ENCODE results near the gene PDE5A.

Gene PDE5A

GRCh38 chr4:119625761-119626160 lies 2.8 kb downstream of the PDE5A start:
- Histone ChIP-seq H3K27ac (ENCODE audit: poor library complexity, severe bottlenecking) (no peak overlapping the region), H3K27me3 (ENCODE audit: insufficient read depth, poor library complexity, severe bottlenecking) (no peaks in the 10 kb centered on the region), H3K4me3 (ENCODE audit: severe bottlenecking) (no peak overlapping the region), H3K9me3 (ENCODE audit: severe bottlenecking) (no peaks in the 10 kb centered on the region), H3K4me1 (ENCODE audit: insufficient read depth, poor library complexity, severe bottlenecking) (peaks cover 3% of the 10 kb centered on the region), H3K36me3 (ENCODE audit: low read depth) (no peaks in the 10 kb centered on the region)
- ATAC-seq (ENCODE audit: low read depth) (no peak), DNase-seq (ENCODE audit: low spot score) (no peak)
- no peak for TF ChIP-seq CTCF (IDR thresholded peaks at IDR 0.05; ENCODE audit: poor library complexity, severe bottlenecking)

GRCh38 chr4:119624356-119624755 lies 4.2 kb downstream of the PDE5A start:
- Histone ChIP-seq H3K4me1 (ENCODE audit: insufficient read depth, poor library complexity, severe bottlenecking) (peaks cover 3% of the 10 kb centered on the region), H3K4me3 (ENCODE audit: severe bottlenecking) (no peak overlapping the region), H3K27me3 (ENCODE audit: insufficient read depth, poor library complexity, severe bottlenecking) (no peaks in the 10 kb centered on the region), H3K9me3 (ENCODE audit: severe bottlenecking) (no peaks in the 10 kb centered on the region), H3K27ac (ENCODE audit: poor library complexity, severe bottlenecking) (no peak overlapping the region), H3K36me3 (ENCODE audit: low read depth) (no peaks in the 10 kb centered on the region)
- TF ChIP-seq CTCF (IDR thresholded peaks at IDR 0.05; ENCODE audit: poor library complexity, severe bottlenecking) = no peak
- ATAC-seq (ENCODE audit: low read depth) (no peak), DNase-seq (ENCODE audit: low spot score) (no peak)

GRCh38 chr4:119623025-119623424 lies 5.6 kb downstream of the PDE5A start:
- DNase-seq (ENCODE audit: low spot score) = no peak
- no peak for TF ChIP-seq CTCF (IDR thresholded peaks at IDR 0.05; ENCODE audit: poor library complexity, severe bottlenecking)
- ATAC-seq (ENCODE audit: low read depth) = no peak

GRCh38 chr4:119615068-119615719 lies 13.4 kb downstream of the PDE5A start:
- H3K4me1 ChIP-seq (ENCODE audit: insufficient read depth, poor library complexity, severe bottlenecking) = no peaks in the 10 kb centered on the region
- H3K27me3 ChIP-seq (ENCODE audit: insufficient read depth, poor library complexity, severe bottlenecking) = no peaks in the 10 kb centered on the region
- DNase-seq (ENCODE audit: low spot score) (no peak), ATAC-seq (ENCODE audit: low read depth) (no peak)
- H3K9me3 ChIP-seq (ENCODE audit: severe bottlenecking) = no peaks in the 10 kb centered on the region
- H3K36me3 ChIP-seq (ENCODE audit: low read depth) = no peaks in the 10 kb centered on the region
- TF ChIP-seq CTCF (IDR thresholded peaks at IDR 0.05; ENCODE audit: poor library complexity, severe bottlenecking) = no peak
- H3K4me3 ChIP-seq (ENCODE audit: severe bottlenecking) = no peak overlapping the region
- no peak overlapping the region for H3K27ac ChIP-seq (ENCODE audit: poor library complexity, severe bottlenecking)

More at GRCh38 chr4:119623025-119623424, 5.6 kb downstream of the PDE5A start:
- H3K4me3 ChIP-seq (ENCODE audit: severe bottlenecking) = no peak overlapping the region
- no peaks in the 10 kb centered on the region for H3K27me3 ChIP-seq (ENCODE audit: insufficient read depth, poor library complexity, severe bottlenecking)
- no peaks in the 10 kb centered on the region for H3K36me3 ChIP-seq (ENCODE audit: low read depth)
- peaks cover 3% of the 10 kb centered on the region for H3K4me1 ChIP-seq (ENCODE audit: insufficient read depth, poor library complexity, severe bottlenecking)
- no peak overlapping the region for H3K27ac ChIP-seq (ENCODE audit: poor library complexity, severe bottlenecking)
- no peaks in the 10 kb centered on the region for H3K9me3 ChIP-seq (ENCODE audit: severe bottlenecking)

GRCh38 chr4:119604266-119604665 lies 24.3 kb downstream of the PDE5A start:
- Histone ChIP-seq H3K36me3 (ENCODE audit: low read depth) (no peaks in the 10 kb centered on the region), H3K9me3 (ENCODE audit: severe bottlenecking) (no peaks in the 10 kb centered on the region), H3K4me3 (ENCODE audit: severe bottlenecking) (no peak overlapping the region), H3K4me1 (ENCODE audit: insufficient read depth, poor library complexity, severe bottlenecking) (no peaks in the 10 kb centered on the region), H3K27me3 (ENCODE audit: insufficient read depth, poor library complexity, severe bottlenecking) (no peaks in the 10 kb centered on the region), H3K27ac (ENCODE audit: poor library complexity, severe bottlenecking) (no peak overlapping the region)
- no peak for TF ChIP-seq CTCF (IDR thresholded peaks at IDR 0.05; ENCODE audit: poor library complexity, severe bottlenecking)
- ATAC-seq (ENCODE audit: low read depth) (no peak), DNase-seq (ENCODE audit: low spot score) (no peak)

Data from RWPE2 (cell line).